ENCODE results near the gene LSM7. TPM values are rescaled to one million over a fixed set of nuclear protein-coding genes. Genes with fewer than 3 reads are reported as not detected.

The LSM7 gene
- polyA plus RNA-seq, 3 donors, result 98.6 to 312 (median 132) TPM

DNA sequence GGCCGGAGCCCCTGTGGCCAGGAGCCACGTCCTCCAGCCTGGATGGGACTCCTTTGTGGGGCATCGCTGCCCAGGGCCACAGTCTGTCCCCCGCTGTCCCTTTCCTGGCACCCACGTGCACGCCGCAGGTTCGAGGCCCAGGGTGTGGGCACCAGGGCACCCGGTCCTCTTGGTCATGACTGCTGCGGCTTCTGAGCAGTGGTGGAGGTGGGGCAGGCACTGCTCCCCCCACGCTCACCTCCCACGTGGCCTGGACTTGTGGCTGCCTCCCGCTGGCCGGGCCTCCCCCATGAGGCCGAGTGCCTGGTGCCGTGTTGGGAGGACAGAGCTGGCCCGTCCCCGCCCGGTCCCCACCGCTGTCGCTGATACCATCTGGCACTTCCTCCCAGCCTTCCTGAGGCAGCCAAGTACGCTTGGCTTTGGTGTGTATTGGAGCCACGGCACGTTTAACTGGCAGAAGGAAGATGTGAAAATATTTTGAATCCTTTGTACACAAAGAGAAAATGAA lies 12.9 kb upstream of the LSM7 start:
- Histone ChIP-seq H3K9ac (ENCODE audit: insufficient read depth, low read length, poor library complexity, severe bottlenecking) (no peak overlapping the region), H3K36me3 (replicated peaks in 1 of 2; ENCODE audit: control insufficient read depth in 1 of 2, insufficient read depth in 2 of 2, low read length in 2 of 2) (peaks cover 15 to 20% of the 10 kb centered on the region in 2 donors), H3K27me3 (ENCODE audit: control insufficient read depth in 2 of 2, insufficient read depth in 2 of 2, low read length in 2 of 2) (no peaks in the 10 kb centered on the region), H3K4me1 (ENCODE audit: control insufficient read depth in 1 of 2, insufficient read depth in 2 of 2, low read length in 2 of 2) (no peaks in the 10 kb centered on the region), H2AFZ (ENCODE audit: insufficient read depth, low read depth, low read length, poor library complexity, severe bottlenecking) (no peak overlapping the region), H3K79me2 (ENCODE audit: insufficient read depth, low read length) (no peaks in the 10 kb centered on the region), H4K20me1 (ENCODE audit: insufficient read depth, low read length) (peaks cover 9% of the 10 kb centered on the region), H3K4me3 (replicated peaks in 1 of 3; ENCODE audit: low read depth in 2 of 3, low read length in 3 of 3) (no peak overlapping the region), H3K27ac (ENCODE audit: low read depth in 1 of 2, low read length in 2 of 2) (no peak overlapping the region), H3K9me3 (replicated peaks in 1 of 2; ENCODE audit: control insufficient read depth in 1 of 2, insufficient read depth in 1 of 2, low read length in 2 of 2) (no peaks in the 10 kb centered on the region), H3K4me2 (replicated peaks; ENCODE audit: extremely low read depth, low read length, poor library complexity, severe bottlenecking) (no peak overlapping the region)
- Mint-ChIP-seq H3K4me3 (no peak overlapping the region), H3K27ac (peak overlapping the region in 2 of 7 donors; percentile 24 to 55), H3K4me1 (no peaks in the 10 kb centered on the region), H3K27me3 (ENCODE audit: low read depth in 3 of 3) (peaks cover 0 to 1% (median 0%) of the 10 kb centered on the region in 3 donors), H3K9me3 (no peaks in the 10 kb centered on the region), H3K36me3 (peaks cover 19 to 40% of the 10 kb centered on the region in 2 donors)
- 48% methylated on average over 14 of the region's 24 CpGs for WGBS (ENCODE audit: insufficient coverage)
- intact Hi-C loops (cut with micrococcal nuclease), result no loop called here
- TF ChIP-seq, protein P1, sequence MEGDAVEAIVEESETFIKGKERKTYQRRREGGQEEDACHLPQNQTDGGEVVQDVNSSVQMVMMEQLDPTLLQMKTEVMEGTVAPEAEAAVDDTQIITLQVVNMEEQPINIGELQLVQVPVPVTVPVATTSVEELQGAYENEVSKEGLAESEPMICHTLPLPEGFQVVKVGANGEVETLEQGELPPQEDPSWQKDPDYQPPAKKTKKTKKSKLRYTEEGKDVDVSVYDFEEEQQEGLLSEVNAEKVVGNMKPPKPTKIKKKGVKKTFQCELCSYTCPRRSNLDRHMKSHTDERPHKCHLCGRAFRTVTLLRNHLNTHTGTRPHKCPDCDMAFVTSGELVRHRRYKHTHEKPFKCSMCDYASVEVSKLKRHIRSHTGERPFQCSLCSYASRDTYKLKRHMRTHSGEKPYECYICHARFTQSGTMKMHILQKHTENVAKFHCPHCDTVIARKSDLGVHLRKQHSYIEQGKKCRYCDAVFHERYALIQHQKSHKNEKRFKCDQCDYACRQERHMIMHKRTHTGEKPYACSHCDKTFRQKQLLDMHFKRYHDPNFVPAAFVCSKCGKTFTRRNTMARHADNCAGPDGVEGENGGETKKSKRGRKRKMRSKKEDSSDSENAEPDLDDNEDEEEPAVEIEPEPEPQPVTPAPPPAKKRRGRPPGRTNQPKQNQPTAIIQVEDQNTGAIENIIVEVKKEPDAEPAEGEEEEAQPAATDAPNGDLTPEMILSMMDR (IDR thresholded peaks at IDR 0.05), result no peak
- no peak for DNase-seq

DNA sequence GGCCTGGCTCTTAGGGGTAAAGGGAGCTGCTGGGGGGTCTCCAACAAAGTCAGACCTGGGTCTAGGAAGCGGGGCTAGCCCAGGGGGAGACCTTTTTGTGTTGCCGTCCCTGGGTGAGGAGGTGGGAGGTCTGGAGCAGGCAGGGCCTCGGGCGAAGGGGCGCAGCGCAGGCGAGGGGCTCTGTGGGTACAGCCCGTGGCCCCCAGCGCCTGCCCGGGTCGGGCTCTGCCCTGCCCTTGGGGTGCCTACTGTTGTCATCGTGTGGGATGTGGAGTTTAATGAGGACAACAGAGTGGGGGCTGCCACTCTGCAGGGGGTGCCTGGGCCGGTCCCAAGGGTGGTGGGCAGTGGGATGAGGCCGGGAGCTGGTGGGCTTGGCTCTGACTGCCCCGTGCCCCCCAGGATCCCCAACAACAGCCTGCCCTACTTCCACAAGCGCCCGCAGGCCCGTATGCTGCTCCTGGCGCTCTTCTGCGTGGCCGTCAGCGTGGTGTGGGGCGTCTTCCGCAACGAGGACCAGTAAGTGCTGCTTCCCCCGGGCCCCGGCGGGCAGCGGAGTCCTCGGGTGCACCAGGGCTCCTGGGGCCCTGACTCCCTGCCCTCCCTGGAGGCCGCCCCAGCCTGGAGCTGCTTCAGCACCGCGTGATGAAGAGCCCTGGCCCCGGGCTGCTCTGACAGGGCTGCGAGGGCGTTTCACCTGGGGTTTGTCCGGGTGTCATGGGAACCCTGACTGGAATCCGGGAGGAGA lies 12.3 kb upstream of the LSM7 start:
- H3K4me3 ChIP-seq (replicated peaks in 1 of 3; ENCODE audit: low read depth in 2 of 3, low read length in 3 of 3), result no peak overlapping the region
- no peak overlapping the region for H2AFZ ChIP-seq (ENCODE audit: insufficient read depth, low read depth, low read length, poor library complexity, severe bottlenecking)
- H3K4me1 Mint-ChIP-seq, result no peaks in the 10 kb centered on the region
- H3K36me3 ChIP-seq (replicated peaks in 1 of 2; ENCODE audit: control insufficient read depth in 1 of 2, insufficient read depth in 2 of 2, low read length in 2 of 2), result peaks cover 13 to 20% of the 10 kb centered on the region in 2 donors
- H3K36me3 Mint-ChIP-seq, result peaks cover 17 to 40% of the 10 kb centered on the region in 2 donors
- H3K27me3 Mint-ChIP-seq (ENCODE audit: low read depth in 3 of 3), result no peaks in the 10 kb centered on the region
- peaks cover 0 to 1% (median 0%) of the 10 kb centered on the region in 7 donors for H3K9me3 Mint-ChIP-seq
- H3K27ac Mint-ChIP-seq, result peak overlapping the region in 1 of 7 donors; percentile 24
- H4K20me1 ChIP-seq (ENCODE audit: insufficient read depth, low read length), result peaks cover 12% of the 10 kb centered on the region
- no peak overlapping the region for H3K27ac ChIP-seq (ENCODE audit: low read depth in 1 of 2, low read length in 2 of 2)
- no peak overlapping the region for H3K9ac ChIP-seq (ENCODE audit: insufficient read depth, low read length, poor library complexity, severe bottlenecking)
- H3K4me3 Mint-ChIP-seq, result no peak overlapping the region
- WGBS (ENCODE audit: insufficient coverage), result 89% methylated on average over 27 of the region's 38 CpGs
- H3K4me1 ChIP-seq (ENCODE audit: control insufficient read depth in 1 of 2, insufficient read depth in 2 of 2, low read length in 2 of 2), result no peaks in the 10 kb centered on the region
- peaks cover 2% of the 10 kb centered on the region for H3K79me2 ChIP-seq (ENCODE audit: insufficient read depth, low read length)
- H3K4me2 ChIP-seq (replicated peaks; ENCODE audit: extremely low read depth, low read length, poor library complexity, severe bottlenecking), result no peak overlapping the region
- peaks cover 0 to under 1% of the 10 kb centered on the region in 2 donors for H3K9me3 ChIP-seq (replicated peaks in 1 of 2; ENCODE audit: control insufficient read depth in 1 of 2, insufficient read depth in 1 of 2, low read length in 2 of 2)
- DNase-seq, result no peak
- TF ChIP-seq, protein P1 (IDR thresholded peaks at IDR 0.05), result no peak
- H3K27me3 ChIP-seq (ENCODE audit: control insufficient read depth in 2 of 2, insufficient read depth in 2 of 2, low read length in 2 of 2), result no peaks in the 10 kb centered on the region
- intact Hi-C loops (cut with micrococcal nuclease), result no loop called here

All from CD14-positive monocyte (primary cell).